SK-N-SH (cell line): ENCODE measurements around the gene ADK.

Source experiments
- CHD2 ChIP-seq: fragments of 150-350 bp; IDR thresholded peaks from 2 replicates; pipeline ENCODE4 v1.6.1; 2018; ENCODE audit warnings: low read length; ENCODE audit not compliant: partially characterized antibody
- CTCF ChIP-seq: fragments of 200-600 bp; sonication (generic); IDR thresholded peaks from 2 replicates; pipeline ENCODE4 v1.6.1; 2017; ENCODE audit warnings: antibody characterized with exemption, mild to moderate bottlenecking, moderate library complexity
- FOXM1 ChIP-seq: IDR thresholded peaks from 2 replicates; pipeline ENCODE4 v1.4.0; 2012; ENCODE audit warnings: low read depth, mild to moderate bottlenecking
- IRF3 ChIP-seq: fragments of 150-350 bp; IDR thresholded peaks from 2 replicates; pipeline ENCODE4 v1.6.1; 2016; ENCODE audit warnings: mild to moderate bottlenecking, low read depth, low read length
- JUND ChIP-seq: IDR thresholded peaks from 2 replicates; pipeline ENCODE4 v1.4.0; 2012
- MEF2A ChIP-seq: IDR thresholded peaks from 2 replicates; pipeline ENCODE4 v1.4.0; 2012; ENCODE audit warnings: low read depth, borderline replicate concordance
- RFX5 ChIP-seq: IDR thresholded peaks from 2 replicates; pipeline ENCODE4 v1.6.1; 2012; ENCODE audit warnings: mild to moderate bottlenecking, improper control_type of control experiment, low read length
- TAF1 ChIP-seq: IDR thresholded peaks from 2 replicates; pipeline ENCODE4 v1.6.1; 2012; ENCODE audit warnings: low read depth, mild to moderate bottlenecking, low read length, moderate library complexity, borderline replicate concordance
- TF ChIP-seq, protein P1 (sequence below): IDR thresholded peaks from 2 replicates; pipeline ENCODE4 v1.6.1; 2012; ENCODE audit warnings: mild to moderate bottlenecking, low read depth, low read length, moderate library complexity
- TF ChIP-seq, protein P2 (sequence below): fragments of 150-350 bp; IDR thresholded peaks from 2 replicates; pipeline ENCODE4 v1.6.1; 2017; ENCODE audit warnings: antibody characterized with exemption, low read length, low read depth, borderline replicate concordance

DNA sequence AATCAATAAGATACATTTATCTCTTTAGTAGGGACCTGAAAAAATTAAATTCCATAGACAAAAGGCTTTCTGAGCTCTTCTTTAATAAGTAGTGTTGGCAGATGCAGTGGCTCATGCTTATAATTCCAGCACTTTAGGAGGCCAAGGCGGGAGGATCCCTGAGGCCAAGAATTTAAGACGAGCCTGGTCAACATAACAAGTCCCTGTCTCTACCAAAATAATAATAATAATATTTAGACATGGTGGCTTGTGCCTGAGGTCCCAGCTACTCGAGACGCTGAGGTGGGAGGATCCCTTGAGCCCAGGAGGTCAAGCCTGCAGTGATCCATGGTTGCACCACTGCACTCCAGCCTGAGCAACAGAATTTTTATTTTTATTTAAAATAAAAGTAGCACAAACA lies 280.8 kb downstream of the ADK start:
- TF ChIP-seq CTCF: no peak
- TF ChIP-seq JUND: no peak
- TF ChIP-seq, protein P1, sequence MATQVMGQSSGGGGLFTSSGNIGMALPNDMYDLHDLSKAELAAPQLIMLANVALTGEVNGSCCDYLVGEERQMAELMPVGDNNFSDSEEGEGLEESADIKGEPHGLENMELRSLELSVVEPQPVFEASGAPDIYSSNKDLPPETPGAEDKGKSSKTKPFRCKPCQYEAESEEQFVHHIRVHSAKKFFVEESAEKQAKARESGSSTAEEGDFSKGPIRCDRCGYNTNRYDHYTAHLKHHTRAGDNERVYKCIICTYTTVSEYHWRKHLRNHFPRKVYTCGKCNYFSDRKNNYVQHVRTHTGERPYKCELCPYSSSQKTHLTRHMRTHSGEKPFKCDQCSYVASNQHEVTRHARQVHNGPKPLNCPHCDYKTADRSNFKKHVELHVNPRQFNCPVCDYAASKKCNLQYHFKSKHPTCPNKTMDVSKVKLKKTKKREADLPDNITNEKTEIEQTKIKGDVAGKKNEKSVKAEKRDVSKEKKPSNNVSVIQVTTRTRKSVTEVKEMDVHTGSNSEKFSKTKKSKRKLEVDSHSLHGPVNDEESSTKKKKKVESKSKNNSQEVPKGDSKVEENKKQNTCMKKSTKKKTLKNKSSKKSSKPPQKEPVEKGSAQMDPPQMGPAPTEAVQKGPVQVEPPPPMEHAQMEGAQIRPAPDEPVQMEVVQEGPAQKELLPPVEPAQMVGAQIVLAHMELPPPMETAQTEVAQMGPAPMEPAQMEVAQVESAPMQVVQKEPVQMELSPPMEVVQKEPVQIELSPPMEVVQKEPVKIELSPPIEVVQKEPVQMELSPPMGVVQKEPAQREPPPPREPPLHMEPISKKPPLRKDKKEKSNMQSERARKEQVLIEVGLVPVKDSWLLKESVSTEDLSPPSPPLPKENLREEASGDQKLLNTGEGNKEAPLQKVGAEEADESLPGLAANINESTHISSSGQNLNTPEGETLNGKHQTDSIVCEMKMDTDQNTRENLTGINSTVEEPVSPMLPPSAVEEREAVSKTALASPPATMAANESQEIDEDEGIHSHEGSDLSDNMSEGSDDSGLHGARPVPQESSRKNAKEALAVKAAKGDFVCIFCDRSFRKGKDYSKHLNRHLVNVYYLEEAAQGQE: no peak
- no peak for TF ChIP-seq TAF1
- no peak for TF ChIP-seq FOXM1
- TF ChIP-seq MEF2A: no peak
- no peak for TF ChIP-seq RFX5
- no peak for TF ChIP-seq IRF3
- TF ChIP-seq, protein P2, sequence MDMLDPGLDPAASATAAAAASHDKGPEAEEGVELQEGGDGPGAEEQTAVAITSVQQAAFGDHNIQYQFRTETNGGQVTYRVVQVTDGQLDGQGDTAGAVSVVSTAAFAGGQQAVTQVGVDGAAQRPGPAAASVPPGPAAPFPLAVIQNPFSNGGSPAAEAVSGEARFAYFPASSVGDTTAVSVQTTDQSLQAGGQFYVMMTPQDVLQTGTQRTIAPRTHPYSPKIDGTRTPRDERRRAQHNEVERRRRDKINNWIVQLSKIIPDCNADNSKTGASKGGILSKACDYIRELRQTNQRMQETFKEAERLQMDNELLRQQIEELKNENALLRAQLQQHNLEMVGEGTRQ: no peak
- no peak for TF ChIP-seq CHD2
